Neutrophil (primary cell): ENCODE data around the gene MYL4.

Source experiments
- H3K27ac ChIP-seq: fragments of 200-600 bp; sonication (generic); 2 replicates; pipeline ENCODE4 v1.5.1; 2016; ENCODE audit warnings: mild to moderate bottlenecking, moderate library complexity
- H3K27me3 ChIP-seq: fragments of 200-600 bp; sonication (generic); 2 replicates; pipeline ENCODE4 v1.6.0; 2016; ENCODE audit warnings: mild to moderate bottlenecking
- H3K36me3 ChIP-seq: fragments of 200-600 bp; sonication (generic); 2 replicates; pipeline ENCODE4 v1.5.1; 2017
- H3K4me1 ChIP-seq, 2 experiments: fragments of 200-600 bp in 1 of 2; sonication (generic) in 1 of 2; 1 replicate in 1 of 2; 2 replicates in 1 of 2; pipeline versions ENCODE4 v1.5.1 to v1.6.1; 2013 to 2016; ENCODE audit warnings: low read depth in 1 of 2, low read length in 1 of 2, mild to moderate bottlenecking in 1 of 2, moderate library complexity in 1 of 2; ENCODE audit not compliant: control insufficient read depth in 1 of 2, insufficient read depth in 1 of 2
- H3K4me3 ChIP-seq, 2 experiments: fragments of 200-600 bp in 1 of 2; sonication (generic) in 1 of 2; 1 replicate in 1 of 2; 2 replicates in 1 of 2; pipeline ENCODE4 v1.5.1; 2013 to 2016; ENCODE audit warnings: low read depth in 1 of 2, low read length in 1 of 2, mild to moderate bottlenecking in 1 of 2, moderate library complexity in 1 of 2
- H3K9me3 ChIP-seq: fragments of 200-600 bp; sonication (generic); 2 replicates; pipeline ENCODE4 v1.5.1; 2016
- CTCF ChIP-seq: fragments of 200-600 bp; sonication (generic); IDR thresholded peaks from 2 replicates; pipeline ENCODE4 v1.5.1; 2016; ENCODE audit warnings: antibody characterized with exemption

MYL4 gene

GRCh38 chr17:47235506-47235905 is 26.4 kb downstream of the MYL4 start:
- Histone ChIP-seq H3K36me3 (no peaks in the 10 kb centered on the region), H3K27me3 (peaks cover 4% of the 10 kb centered on the region), H3K4me3 (no peak overlapping the region), H3K4me1 (peaks cover 0 to 3% of the 10 kb centered on the region in 2 experiments), H3K27ac (no peak overlapping the region), H3K9me3 (no peaks in the 10 kb centered on the region)
- TF ChIP-seq CTCF = no peak

- peaks cover 0 to 3% of the 10 kb centered on the region in 2 experiments for H3K4me1 ChIP-seq
- no peak overlapping the region for H3K27ac ChIP-seq
- no peaks in the 10 kb centered on the region for H3K27me3 ChIP-seq
- no peaks in the 10 kb centered on the region for H3K36me3 ChIP-seq
- H3K9me3 ChIP-seq = no peaks in the 10 kb centered on the region
- no peak overlapping the region for H3K4me3 ChIP-seq
- TF ChIP-seq CTCF = no peak
These were observed 26.8 kb downstream of the MYL4 start for GRCh38 chr17:47235923-47236322.

GRCh38 chr17:47237841-47238240 is 28.7 kb downstream of the MYL4 start:
- no peak for TF ChIP-seq CTCF

GRCh38 chr17:47238321-47239010 is 29.3 kb downstream of the MYL4 start:
- TF ChIP-seq CTCF = no peak
- H3K4me1 ChIP-seq = peaks cover 0 to 3% of the 10 kb centered on the region in 2 experiments

More at GRCh38 chr17:47237841-47238240, 28.7 kb downstream of the MYL4 start:
- H3K9me3 ChIP-seq = no peaks in the 10 kb centered on the region
- no peaks in the 10 kb centered on the region for H3K36me3 ChIP-seq
- H3K27ac ChIP-seq = no peak overlapping the region
- no peak overlapping the region for H3K4me3 ChIP-seq
- H3K27me3 ChIP-seq = no peaks in the 10 kb centered on the region
- H3K4me1 ChIP-seq = peaks cover 0 to 3% of the 10 kb centered on the region in 2 experiments

GRCh38 chr17:47239619-47239966 is 30.4 kb downstream of the MYL4 start:
- H3K4me3 ChIP-seq = no peak overlapping the region
- TF ChIP-seq CTCF = no peak
- H3K36me3 ChIP-seq = no peaks in the 10 kb centered on the region
- H3K4me1 ChIP-seq = peaks cover 0 to 3% of the 10 kb centered on the region in 2 experiments
- no peaks in the 10 kb centered on the region for H3K27me3 ChIP-seq
- H3K27ac ChIP-seq = no peak overlapping the region
- no peaks in the 10 kb centered on the region for H3K9me3 ChIP-seq

More at GRCh38 chr17:47238321-47239010, 29.3 kb downstream of the MYL4 start:
- Histone ChIP-seq H3K36me3 (no peaks in the 10 kb centered on the region), H3K9me3 (no peaks in the 10 kb centered on the region), H3K4me3 (no peak overlapping the region), H3K27ac (no peak overlapping the region), H3K27me3 (no peaks in the 10 kb centered on the region)
